CD4-positive, alpha-beta T cell treated with Interleukin-17A for 1 hour (primary cell): ENCODE results near the gene MGARP.
"Not testable (repeated sequence)": the region's sequence is repeated elsewhere in the genome, so short reads cannot be mapped to it uniquely, and the experiment has no call there.

Source experiments
- DNase-seq: peaks from one replicate; pipeline ENCODE4 v3.0.0-alpha.2; 2020

Gene MGARP

GRCh38 chr4:139295206-139295941 is 15.3 kb upstream of the MGARP start:
- peak; percentile 96 for DNase-seq

- no peak for DNase-seq
Observed at GRCh38 chr4:139286186-139286698, 6.2 kb upstream of the MGARP start.

- DNase-seq = no peak
Observed at GRCh38 chr4:139282721-139283075, 2.7 kb upstream of the MGARP start.

DNA sequence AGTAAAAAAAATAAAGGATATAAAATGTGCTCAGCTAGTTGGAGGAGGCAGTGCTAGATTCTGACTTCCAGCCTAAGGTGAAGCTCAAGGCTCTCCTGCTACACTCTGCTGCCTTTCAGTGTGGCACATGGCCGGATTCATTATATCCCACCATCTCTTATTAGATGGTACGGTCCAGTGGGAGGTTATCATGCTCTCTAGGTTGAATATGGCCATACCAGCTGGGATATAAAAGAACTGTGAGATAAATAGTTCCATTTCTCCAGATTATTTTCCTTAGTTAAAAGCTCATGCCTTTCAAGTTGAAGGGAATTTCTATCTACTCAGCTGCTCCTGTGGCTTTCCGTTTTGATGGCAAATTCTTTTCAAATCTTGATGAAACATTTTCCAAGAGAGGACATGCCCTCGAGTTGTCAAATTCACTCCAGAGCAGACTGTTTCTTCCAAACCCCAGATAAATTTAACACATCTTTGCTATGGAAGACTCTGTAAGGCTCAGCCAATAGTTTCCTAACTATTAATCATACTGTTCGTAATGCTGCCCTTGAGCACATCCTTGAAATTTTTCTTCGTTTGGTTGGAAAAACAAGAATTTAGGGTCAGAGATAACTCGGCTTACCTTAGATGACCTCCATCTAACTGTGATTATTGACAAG is 2.2 kb upstream of the MGARP start:
- DNase-seq = no peak

- no peak for DNase-seq
Observed at GRCh38 chr4:139278912-139279759, 889 bp downstream of the MGARP start.

DNA sequence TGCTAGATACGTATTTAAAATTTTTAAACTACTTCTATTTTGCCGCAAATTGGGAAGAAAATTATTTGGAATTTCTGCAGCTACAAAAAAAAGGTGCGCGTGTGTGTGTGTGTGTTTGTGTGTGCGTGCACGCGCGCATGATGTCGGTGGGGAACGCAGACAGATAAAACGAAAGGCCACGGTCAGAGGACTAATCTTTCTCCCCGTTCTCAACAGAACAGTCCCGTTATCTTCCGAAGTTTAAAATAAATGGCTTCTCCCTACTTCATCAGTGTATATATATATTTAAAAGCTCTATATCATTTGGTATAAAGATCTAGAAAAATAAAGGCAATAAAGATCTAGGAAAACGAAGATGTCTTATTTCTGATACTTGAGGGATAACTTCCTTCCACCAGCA is 1.5 kb downstream of the MGARP start:
- DNase-seq = no peak

- DNase-seq = no peak
Observed at GRCh38 chr4:139275281-139275735, 4.7 kb downstream of the MGARP start.

DNA sequence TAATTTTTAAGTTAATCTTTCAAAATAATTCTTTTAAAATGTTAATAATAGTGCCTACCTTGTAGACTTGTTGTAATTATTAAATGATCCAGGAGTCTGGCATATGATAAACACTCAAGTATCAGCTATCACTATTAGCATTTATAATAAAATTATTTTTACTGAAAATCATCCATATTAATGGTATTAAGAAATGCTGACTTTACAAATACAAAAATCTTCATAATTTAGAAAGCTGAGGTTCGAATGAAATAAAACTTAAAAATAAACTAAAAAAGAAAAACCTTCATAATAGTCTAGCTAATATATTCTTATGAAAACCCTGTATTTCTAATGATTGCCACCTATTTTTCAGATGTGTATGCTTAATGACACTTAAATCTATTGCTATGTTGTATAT is 5.2 kb downstream of the MGARP start:
- no peak for DNase-seq

- DNase-seq = no peak
Observed at GRCh38 chr4:139273835-139274234, 6.2 kb downstream of the MGARP start.

GRCh38 chr4:139267301-139267700 is 12.7 kb downstream of the MGARP start:
- DNase-seq = no peak

- peak; percentile 81 for DNase-seq
Observed at GRCh38 chr4:139266583-139267257, 13.3 kb downstream of the MGARP start.

DNA sequence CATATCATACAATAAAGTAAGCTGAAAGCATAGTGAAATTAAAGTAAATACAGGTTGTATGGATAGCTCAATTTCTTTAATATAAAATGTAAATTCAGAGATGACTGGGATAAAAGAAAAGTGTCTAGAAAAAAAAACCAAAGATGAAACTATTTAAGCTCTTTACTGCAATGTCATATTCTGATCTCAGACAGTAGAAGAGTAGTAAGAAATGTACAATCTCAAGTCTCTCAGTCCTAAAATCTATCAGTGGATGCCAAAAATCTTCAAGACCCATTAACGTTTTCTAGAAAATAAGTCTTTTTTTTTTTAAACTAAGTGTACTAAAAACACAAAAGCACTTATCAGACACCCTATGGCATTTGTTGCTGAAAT is 13.8 kb downstream of the MGARP start:
- no peak for DNase-seq

DNA sequence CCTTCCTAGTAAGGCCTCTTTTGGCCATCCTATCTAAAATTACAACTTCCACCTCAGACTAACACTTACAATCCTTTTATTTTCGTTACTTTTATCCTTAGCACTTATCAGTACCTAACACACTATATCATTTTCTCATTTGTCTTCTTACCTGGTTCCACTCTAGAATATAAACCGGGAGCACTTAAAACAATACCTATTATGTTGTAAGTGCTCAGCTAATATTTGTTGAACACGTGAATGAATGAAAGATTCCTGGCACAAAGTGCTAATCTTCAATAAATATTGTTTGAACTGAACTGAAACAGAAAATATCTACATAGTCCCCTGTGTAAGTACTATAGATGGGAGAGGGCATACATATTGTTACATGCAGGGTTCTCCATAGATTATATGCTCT is 14.4 kb downstream of the MGARP start:
- no peak for DNase-seq

GRCh38 chr4:139256349-139256748 is 23.7 kb downstream of the MGARP start:
- DNase-seq = no peak

DNA sequence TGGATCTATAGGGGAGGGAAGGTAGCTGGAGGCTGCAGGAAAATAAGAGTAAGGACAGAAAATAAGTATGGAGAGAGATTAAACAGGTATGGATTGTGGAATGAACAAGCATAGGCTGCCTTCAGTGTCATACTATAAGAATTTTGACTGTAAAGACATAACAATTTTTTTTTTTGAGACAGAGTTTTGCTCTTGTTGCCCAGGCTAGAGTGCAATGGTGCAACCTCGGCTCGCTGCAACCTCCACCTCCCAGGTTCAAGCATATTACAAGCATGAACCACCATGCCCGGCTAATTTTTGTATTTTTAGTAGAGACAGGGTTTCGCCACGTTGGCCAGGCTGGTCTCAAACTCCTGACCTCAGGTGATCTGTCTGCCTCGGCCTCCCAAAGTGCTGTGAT is 24.4 kb downstream of the MGARP start:
- not testable (repeated sequence) for DNase-seq

DNA sequence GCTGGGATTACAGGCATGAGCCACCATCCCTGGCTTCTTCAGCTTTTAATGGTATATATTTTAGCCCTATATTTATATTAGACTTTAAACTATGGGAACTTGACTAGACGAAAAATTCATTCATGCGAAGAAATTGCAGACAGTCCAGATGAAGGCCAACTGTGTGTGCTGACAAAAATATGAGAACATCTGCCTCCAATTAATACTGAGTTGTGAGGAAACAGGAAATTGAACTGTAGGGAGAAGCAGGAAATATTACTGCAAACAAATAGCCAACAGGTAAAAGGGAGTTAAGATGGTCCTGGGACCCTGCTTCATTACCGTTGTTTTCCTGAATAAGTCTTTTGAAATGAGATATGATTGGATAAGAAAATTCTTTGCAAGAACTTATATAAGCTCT is 26.3 kb downstream of the MGARP start:
- DNase-seq = no peak

DNA sequence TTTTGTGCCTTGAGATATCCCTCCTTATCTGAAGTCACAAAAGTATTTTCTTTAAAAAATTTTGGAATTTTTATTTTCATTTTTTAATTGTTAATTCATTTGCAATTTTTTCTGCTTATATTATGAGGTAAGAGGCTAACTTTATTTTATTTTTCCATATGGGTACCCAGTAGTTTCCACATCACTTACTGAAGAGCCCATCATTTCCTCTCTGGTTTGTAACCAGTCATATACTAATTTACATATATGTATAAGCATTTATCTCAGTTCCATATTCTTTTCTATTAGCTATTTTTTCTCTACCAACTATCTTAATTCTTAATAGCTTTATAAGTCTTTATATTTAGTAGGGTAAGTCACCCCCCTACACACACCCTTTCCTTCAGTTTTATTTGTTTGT is 27.0 kb downstream of the MGARP start:
- no peak for DNase-seq

GRCh38 chr4:139247700-139248238 is 32.3 kb downstream of the MGARP start:
- no peak for DNase-seq

GRCh38 chr4:139247241-139247640 is 32.8 kb downstream of the MGARP start:
- no peak for DNase-seq

GRCh38 chr4:139246166-139246565 is 33.9 kb downstream of the MGARP start:
- DNase-seq = no peak

- no peak for DNase-seq
Observed at GRCh38 chr4:139245590-139245989, 34.4 kb downstream of the MGARP start.

DNA sequence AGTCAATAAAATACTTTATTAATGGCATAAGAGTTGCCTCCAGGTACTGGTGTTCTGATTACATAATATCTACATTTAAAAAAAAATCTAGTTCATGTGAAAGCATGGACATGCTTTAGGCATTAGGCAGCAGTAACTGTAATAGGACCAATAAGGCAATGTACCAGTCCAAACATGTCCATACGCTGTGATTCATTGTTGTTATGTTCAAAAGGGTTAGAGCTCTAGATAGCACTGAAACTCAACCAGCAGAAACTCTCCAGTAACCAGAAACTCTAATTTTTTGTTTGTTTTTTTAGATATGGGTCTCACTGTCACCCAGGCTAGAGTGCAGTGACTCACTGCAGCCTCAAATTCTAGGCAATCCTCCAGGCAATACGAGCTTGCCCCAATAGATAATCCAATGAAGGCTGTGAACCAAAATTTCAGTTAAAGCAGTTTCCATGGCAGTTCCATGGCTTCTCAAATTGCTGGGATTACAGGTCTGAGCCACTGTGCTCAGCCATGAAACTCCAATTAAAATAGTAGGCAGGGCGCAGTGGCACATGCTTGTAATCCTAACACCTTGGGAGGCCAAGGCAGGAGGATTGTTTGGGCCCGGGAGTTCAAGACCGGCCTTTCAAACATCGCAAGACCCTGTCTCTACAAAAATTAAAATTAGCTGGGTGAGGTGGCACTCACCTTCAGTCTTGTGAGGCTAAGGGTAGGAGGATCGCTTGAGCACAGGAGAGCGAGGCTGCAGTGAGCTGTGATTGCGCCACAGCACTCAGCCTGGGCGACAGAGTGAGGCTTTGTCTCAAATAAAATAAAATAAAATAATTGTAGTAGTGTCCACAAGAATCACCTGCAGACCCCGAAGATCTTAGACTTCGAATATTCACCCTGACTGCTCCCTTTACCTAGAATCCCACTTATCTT is 36.3 kb downstream of the MGARP start:
- no peak for DNase-seq
